Measurements from ENCODE around the gene PLEK.

DNA sequence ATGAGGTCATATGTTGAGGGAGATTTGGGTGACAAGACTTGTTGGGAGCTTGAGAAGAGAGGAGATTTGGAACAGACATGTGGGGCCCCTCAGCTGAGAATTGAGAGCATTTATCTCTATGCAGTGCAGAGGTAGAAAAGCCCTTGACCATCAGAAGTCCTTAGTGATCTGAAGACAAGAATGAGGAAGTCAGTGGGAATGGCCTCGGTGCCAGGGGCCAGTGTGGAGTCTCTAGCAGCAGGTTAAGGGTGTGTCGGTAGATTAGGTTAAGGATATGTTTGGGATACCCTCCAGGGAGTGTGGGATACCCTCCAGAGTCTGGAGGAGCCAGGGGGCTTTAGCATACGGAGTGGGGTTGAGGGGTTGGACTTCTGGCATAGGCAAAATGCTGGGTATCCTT is 60.4 kb downstream of the PLEK start:
- TF ChIP-seq POLR2A (IDR thresholded peaks at IDR 0.05), result no peak
- TF ChIP-seq, protein P1, sequence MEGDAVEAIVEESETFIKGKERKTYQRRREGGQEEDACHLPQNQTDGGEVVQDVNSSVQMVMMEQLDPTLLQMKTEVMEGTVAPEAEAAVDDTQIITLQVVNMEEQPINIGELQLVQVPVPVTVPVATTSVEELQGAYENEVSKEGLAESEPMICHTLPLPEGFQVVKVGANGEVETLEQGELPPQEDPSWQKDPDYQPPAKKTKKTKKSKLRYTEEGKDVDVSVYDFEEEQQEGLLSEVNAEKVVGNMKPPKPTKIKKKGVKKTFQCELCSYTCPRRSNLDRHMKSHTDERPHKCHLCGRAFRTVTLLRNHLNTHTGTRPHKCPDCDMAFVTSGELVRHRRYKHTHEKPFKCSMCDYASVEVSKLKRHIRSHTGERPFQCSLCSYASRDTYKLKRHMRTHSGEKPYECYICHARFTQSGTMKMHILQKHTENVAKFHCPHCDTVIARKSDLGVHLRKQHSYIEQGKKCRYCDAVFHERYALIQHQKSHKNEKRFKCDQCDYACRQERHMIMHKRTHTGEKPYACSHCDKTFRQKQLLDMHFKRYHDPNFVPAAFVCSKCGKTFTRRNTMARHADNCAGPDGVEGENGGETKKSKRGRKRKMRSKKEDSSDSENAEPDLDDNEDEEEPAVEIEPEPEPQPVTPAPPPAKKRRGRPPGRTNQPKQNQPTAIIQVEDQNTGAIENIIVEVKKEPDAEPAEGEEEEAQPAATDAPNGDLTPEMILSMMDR (IDR thresholded peaks at IDR 0.05), result no peak
